ENCODE data around the gene ACACB.

The ACACB gene

GRCh38 chr12:109115758-109116610, at the start of gene ACACB:
ACACB (plus strand) TSS chr12:109116587; CDS start chr12:109139406, 22,819 bp downstream.
- intact Hi-C loops (cut with DNase I; ENCODE audit: low total_unique reads), result no loop called here
- Histone ChIP-seq H3K4me1 (peaks cover 0 to 34% (median 16%) of the 10 kb centered on the region in 4 donors), H3K27ac (no peak within 1 kb of the TSS), H3K9me3 (no peaks in the 10 kb centered on the region), H3K36me3 (no peaks in the 10 kb centered on the region), H3K4me3 (no peak within 1 kb of the TSS), H3K27me3 (no peaks in the 10 kb centered on the region)
- peak; percentile 65 to 78 for DNase-seq
- no peak for TF ChIP-seq CTCF (IDR thresholded peaks at IDR 0.05)

DNA sequence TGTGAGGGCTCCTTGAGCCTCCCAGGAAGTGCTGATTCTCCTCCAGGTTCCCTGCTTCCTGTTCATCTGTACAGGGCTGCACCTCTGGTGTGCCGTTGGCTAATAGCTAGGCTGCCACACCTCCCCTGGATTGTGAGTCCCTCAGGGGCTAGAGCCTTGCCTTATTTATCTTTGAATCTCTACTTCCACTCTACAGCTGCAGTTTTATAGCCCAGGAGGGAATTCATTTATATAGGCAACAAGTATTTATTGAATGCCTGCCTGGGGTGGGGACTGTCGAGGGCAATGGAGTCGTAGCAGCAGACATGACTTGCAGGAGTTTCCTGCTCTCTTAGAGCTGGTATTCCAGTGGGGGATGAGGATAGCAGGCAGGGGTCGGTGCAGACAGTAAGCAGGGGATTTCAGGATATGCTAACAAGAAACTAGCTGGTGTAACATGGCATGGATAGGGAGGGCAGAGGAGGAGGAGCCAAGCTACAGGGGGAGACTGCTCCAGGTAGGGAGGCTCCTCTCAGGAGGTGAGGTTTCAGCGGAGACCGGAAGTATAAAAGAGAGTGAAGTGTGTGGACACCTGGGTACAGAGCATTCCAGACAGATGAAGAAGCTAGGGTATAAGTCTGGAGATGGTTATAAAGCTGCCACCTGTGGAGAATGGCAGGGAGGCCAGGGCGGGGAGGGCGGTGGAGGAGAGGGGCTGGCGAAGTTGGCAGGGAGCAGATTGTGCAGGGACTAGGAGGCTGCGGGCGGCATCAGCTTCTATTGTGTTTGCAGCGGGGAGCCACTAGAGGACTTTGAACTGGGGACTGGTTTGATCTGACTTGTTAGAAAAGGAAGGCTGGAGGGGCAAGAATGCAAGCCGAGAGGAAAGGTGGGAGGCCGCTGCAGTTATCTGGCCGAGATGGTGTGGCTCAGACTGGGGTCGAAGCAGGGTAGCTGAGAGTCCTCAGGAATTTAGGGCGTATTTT, 46.8 kb upstream of the ACACB start:
- TF ChIP-seq CTCF (IDR thresholded peaks at IDR 0.05), result no peak
- intact Hi-C loops (cut with DNase I; ENCODE audit: low total_unique reads), result no loop called here
- no peaks in the 10 kb centered on the region for H3K9me3 ChIP-seq
- H3K36me3 ChIP-seq, result peaks cover 58 to 84% (median 66%) of the 10 kb centered on the region in 3 donors
- H3K27ac ChIP-seq, result no peak overlapping the region
- H3K27me3 ChIP-seq, result no peaks in the 10 kb centered on the region
- no peak overlapping the region for H3K4me3 ChIP-seq
- DNase-seq, result no peak
- H3K4me1 ChIP-seq, result no peaks in the 10 kb centered on the region

DNA sequence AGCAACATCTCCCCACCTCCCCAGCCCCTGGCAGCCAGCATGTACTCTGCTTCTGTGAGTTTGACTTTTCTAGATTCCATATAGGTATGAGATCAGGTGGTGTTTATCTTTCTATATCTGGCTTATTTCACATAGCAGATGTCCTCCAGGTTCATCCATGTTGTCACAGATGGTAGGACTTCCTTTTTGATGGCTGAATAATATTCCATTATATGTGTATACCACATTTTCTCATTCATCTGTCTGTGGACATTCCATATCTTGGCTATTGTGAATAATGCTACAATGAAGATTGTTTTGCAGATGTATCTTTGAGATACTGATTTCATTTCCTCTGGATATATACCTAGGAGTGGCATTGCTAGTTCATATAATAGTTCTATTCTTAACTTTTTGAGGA, 41.5 kb upstream of the ACACB start:
- no peaks in the 10 kb centered on the region for H3K27me3 ChIP-seq
- intact Hi-C loops (cut with DNase I; ENCODE audit: low total_unique reads), result no loop called here
- DNase-seq, result no peak
- no peaks in the 10 kb centered on the region for H3K9me3 ChIP-seq
- H3K4me1 ChIP-seq, result no peaks in the 10 kb centered on the region
- no peak for TF ChIP-seq CTCF (IDR thresholded peaks at IDR 0.05)
- peaks cover 53 to 71% (median 62%) of the 10 kb centered on the region in 3 donors for H3K36me3 ChIP-seq
- no peak overlapping the region for H3K27ac ChIP-seq
- H3K4me3 ChIP-seq, result no peak overlapping the region

GRCh38 chr12:109082751-109083150, 33.6 kb upstream of the ACACB start:
- Histone ChIP-seq H3K4me1 (no peaks in the 10 kb centered on the region), H3K36me3 (peaks cover 75 to 95% (median 86%) of the 10 kb centered on the region in 3 donors), H3K27ac (no peak overlapping the region), H3K9me3 (no peaks in the 10 kb centered on the region), H3K27me3 (no peaks in the 10 kb centered on the region), H3K4me3 (no peak overlapping the region)
- no peak for DNase-seq
- intact Hi-C loops (cut with DNase I; ENCODE audit: low total_unique reads), result no loop called here
- no peak for TF ChIP-seq CTCF (IDR thresholded peaks at IDR 0.05)

- H3K9me3 ChIP-seq, result no peaks in the 10 kb centered on the region
- intact Hi-C loops (cut with DNase I; ENCODE audit: low total_unique reads), result no loop called here
- peaks cover 76 to 100% (median 94%) of the 10 kb centered on the region in 3 donors for H3K36me3 ChIP-seq
These were observed 32.0 kb upstream of the ACACB start for GRCh38 chr12:109084425-109084824.

More at GRCh38 chr12:109084425-109084824, 32.0 kb upstream of the ACACB start:
- H3K27me3 ChIP-seq, result no peaks in the 10 kb centered on the region
- H3K4me3 ChIP-seq, result no peak overlapping the region
- no peak for DNase-seq
- H3K27ac ChIP-seq, result no peak overlapping the region
- H3K4me1 ChIP-seq, result no peaks in the 10 kb centered on the region
- TF ChIP-seq CTCF (IDR thresholded peaks at IDR 0.05), result no peak
